ENCODE data around the gene CCDC57.
"Not testable (repeated sequence)": the region's sequence is repeated elsewhere in the genome, so short reads cannot be mapped to it uniquely, and the experiment has no call there.

CCDC57 gene

GRCh38 chr17:82175201-82175600 lies 37.4 kb downstream of the CCDC57 start:
- no peak for ATAC-seq
- Mint-ChIP-seq H3K4me1 (no peaks in the 10 kb centered on the region), H3K4me3 (no peak overlapping the region), H3K27ac (peak overlapping the region; percentile 41), H3K36me3 (peaks cover 18% of the 10 kb centered on the region), H3K9me3 (no peaks in the 10 kb centered on the region)
- no peak for DNase-seq (ENCODE audit: low spot score in 2 of 2)

- ATAC-seq; H3K4me3 Mint-ChIP-seq; DNase-seq (ENCODE audit: low spot score in 2 of 2); H3K9me3 Mint-ChIP-seq; H3K4me1 Mint-ChIP-seq: not testable (repeated sequence)
- Mint-ChIP-seq H3K36me3 (peaks cover 26% of the 10 kb centered on the region), H3K27ac (peak overlapping the region; percentile 41)
Observed at GRCh38 chr17:82174042-82174857, 38.4 kb downstream of the CCDC57 start.

- H3K9me3 Mint-ChIP-seq = no peaks in the 10 kb centered on the region
- ATAC-seq (no peak), DNase-seq (ENCODE audit: low spot score in 2 of 2) (no peak)
- H3K36me3 Mint-ChIP-seq = peaks cover 31% of the 10 kb centered on the region
- no peaks in the 10 kb centered on the region for H3K4me1 Mint-ChIP-seq
- H3K4me3 Mint-ChIP-seq = no peak overlapping the region
- H3K27ac Mint-ChIP-seq = no peak overlapping the region
Observed at GRCh38 chr17:82173351-82174041, 39.1 kb downstream of the CCDC57 start.

- ATAC-seq (no peak), DNase-seq (ENCODE audit: low spot score in 2 of 2) (no peak)
- no peak overlapping the region for H3K4me3 Mint-ChIP-seq
- no peaks in the 10 kb centered on the region for H3K4me1 Mint-ChIP-seq
- H3K36me3 Mint-ChIP-seq = peaks cover 36% of the 10 kb centered on the region
- no peaks in the 10 kb centered on the region for H3K9me3 Mint-ChIP-seq
- H3K27ac Mint-ChIP-seq = no peak overlapping the region
Observed at GRCh38 chr17:82172486-82173160, 40.0 kb downstream of the CCDC57 start.

- Mint-ChIP-seq H3K4me1 (no peaks in the 10 kb centered on the region), H3K9me3 (no peaks in the 10 kb centered on the region), H3K36me3 (peaks cover 39% of the 10 kb centered on the region), H3K27ac (no peak overlapping the region), H3K4me3 (no peak overlapping the region)
- no peak for ATAC-seq
- no peak for DNase-seq (ENCODE audit: low spot score in 2 of 2)
Observed at GRCh38 chr17:82171750-82172375, 40.8 kb downstream of the CCDC57 start.

- DNase-seq (ENCODE audit: low spot score in 2 of 2) (no peak), ATAC-seq (no peak)
- H3K4me1 Mint-ChIP-seq = no peaks in the 10 kb centered on the region
- H3K4me3 Mint-ChIP-seq = no peak overlapping the region
- peaks cover 51% of the 10 kb centered on the region for H3K36me3 Mint-ChIP-seq
- no peak overlapping the region for H3K27ac Mint-ChIP-seq
- H3K9me3 Mint-ChIP-seq = no peaks in the 10 kb centered on the region
Observed at GRCh38 chr17:82170412-82170961, 42.2 kb downstream of the CCDC57 start.

- no peaks in the 10 kb centered on the region for H3K4me1 Mint-ChIP-seq
- peaks cover 51% of the 10 kb centered on the region for H3K36me3 Mint-ChIP-seq
- ATAC-seq = no peak
- no peak overlapping the region for H3K4me3 Mint-ChIP-seq
- H3K27ac Mint-ChIP-seq = peak overlapping the region; percentile 68
- DNase-seq (ENCODE audit: low spot score in 2 of 2) = no peak
- H3K9me3 Mint-ChIP-seq = no peaks in the 10 kb centered on the region
Observed at GRCh38 chr17:82168568-82168967, 44.1 kb downstream of the CCDC57 start.

- Mint-ChIP-seq H3K36me3 (peaks cover 44% of the 10 kb centered on the region), H3K4me1 (no peaks in the 10 kb centered on the region), H3K9me3 (no peaks in the 10 kb centered on the region), H3K4me3 (no peak overlapping the region), H3K27ac (peak overlapping the region; percentile 86)
- ATAC-seq (no peak), DNase-seq (ENCODE audit: low spot score in 2 of 2) (no peak)
Observed at GRCh38 chr17:82167028-82167427, 45.6 kb downstream of the CCDC57 start.

GRCh38 chr17:82164853-82165252 lies 47.8 kb downstream of the CCDC57 start:
- DNase-seq (ENCODE audit: low spot score in 2 of 2) = no peak
- ATAC-seq = no peak
- peaks cover 36% of the 10 kb centered on the region for H3K36me3 Mint-ChIP-seq
- H3K9me3 Mint-ChIP-seq = no peaks in the 10 kb centered on the region
- H3K4me3 Mint-ChIP-seq = no peak overlapping the region
- H3K27ac Mint-ChIP-seq = no peak overlapping the region
- H3K4me1 Mint-ChIP-seq = no peaks in the 10 kb centered on the region

- Mint-ChIP-seq H3K36me3 (peaks cover 24% of the 10 kb centered on the region), H3K9me3 (no peaks in the 10 kb centered on the region), H3K4me1 (no peaks in the 10 kb centered on the region), H3K4me3 (no peak overlapping the region), H3K27ac (no peak overlapping the region)
- DNase-seq (ENCODE audit: low spot score in 2 of 2) (no peak), ATAC-seq (no peak)
Observed at GRCh38 chr17:82161216-82161615, 51.4 kb downstream of the CCDC57 start.

- H3K36me3 Mint-ChIP-seq = peaks cover 19% of the 10 kb centered on the region
- H3K4me3 Mint-ChIP-seq = no peak overlapping the region
- no peak overlapping the region for H3K27ac Mint-ChIP-seq
- H3K4me1 Mint-ChIP-seq = no peaks in the 10 kb centered on the region
- no peak for ATAC-seq
- DNase-seq (ENCODE audit: low spot score in 2 of 2) = no peak
- no peaks in the 10 kb centered on the region for H3K9me3 Mint-ChIP-seq
Observed at GRCh38 chr17:82160075-82160474, 52.6 kb downstream of the CCDC57 start.

GRCh38 chr17:82158825-82159224 lies 53.8 kb downstream of the CCDC57 start:
- ATAC-seq (no peak), DNase-seq (ENCODE audit: low spot score in 2 of 2) (no peak)
- Mint-ChIP-seq H3K4me1 (no peaks in the 10 kb centered on the region), H3K27ac (no peak overlapping the region), H3K36me3 (peaks cover 19% of the 10 kb centered on the region), H3K9me3 (no peaks in the 10 kb centered on the region), H3K4me3 (no peak overlapping the region)

GRCh38 chr17:82157046-82158035 lies 55.3 kb downstream of the CCDC57 start:
- Mint-ChIP-seq H3K4me1 (no peaks in the 10 kb centered on the region), H3K9me3 (no peaks in the 10 kb centered on the region), H3K4me3 (no peak overlapping the region), H3K36me3 (peaks cover 19% of the 10 kb centered on the region), H3K27ac (no peak overlapping the region)
- no peak for ATAC-seq
- DNase-seq (ENCODE audit: low spot score in 2 of 2) = no peak

- no peak for ATAC-seq
- Mint-ChIP-seq H3K36me3 (peaks cover 19% of the 10 kb centered on the region), H3K4me3 (no peak overlapping the region), H3K4me1 (no peaks in the 10 kb centered on the region), H3K9me3 (no peaks in the 10 kb centered on the region), H3K27ac (no peak overlapping the region)
- no peak for DNase-seq (ENCODE audit: low spot score in 2 of 2)
Observed at GRCh38 chr17:82156284-82156925, 56.2 kb downstream of the CCDC57 start.
